T-helper 17 cell (primary cell): ENCODE measurements around the gene MCF2L. TPM values are rescaled to one million over a fixed set of nuclear protein-coding genes. Genes with fewer than 3 reads are reported as not detected.
A peak's percentile ranks its signal among the peaks of the same experiment; 100 is the strongest.

Experiments
- ATAC-seq: fragments of 150-1000 bp; cut with Tn5 transposase; 2 replicates; pipeline ENCODE4 v1.10.0; 2021; ENCODE audit warnings: mild to moderate bottlenecking, moderate library complexity
- DNase-seq, 3 donors: peaks; one replicate each; pipeline versions ENCODE4 v3.0.0 to v3.0.0-alpha.2; 2020 to 2021
- H3K9me3 ChIP-seq: one replicate; pipeline ENCODE4 v1.7.0; 2013; ENCODE audit warnings: low read length, mild to moderate bottlenecking; ENCODE audit not compliant: control insufficient read depth, poor library complexity, severe bottlenecking
- H3K27ac Mint-ChIP-seq: one replicate; pipeline ENCODE4 v1.8.0; 2022; ENCODE audit warnings: mild to moderate bottlenecking, moderate library complexity, mixed read lengths
- H3K27me3 Mint-ChIP-seq: one replicate; pipeline ENCODE4 v1.8.0; 2022; ENCODE audit warnings: mixed read lengths
- H3K36me3 Mint-ChIP-seq: one replicate; pipeline ENCODE4 v1.8.0; 2022; ENCODE audit warnings: low read depth, mixed read lengths
- H3K4me1 Mint-ChIP-seq: one replicate; pipeline ENCODE4 v1.8.0; 2022; ENCODE audit warnings: mild to moderate bottlenecking, mixed read lengths
- H3K4me3 Mint-ChIP-seq: one replicate; pipeline ENCODE4 v1.8.0; 2022; ENCODE audit warnings: mild to moderate bottlenecking, moderate library complexity, mixed read lengths
- total RNA-seq, 4 donors: library from RNA in 2 of 4; stranded (reverse) in 2 of 4; gene quantifications; one replicate each; pipeline ENCODE4 v1.2.3 and lab custom pipeline; 2022 to 2026

Gene MCF2L
- total RNA-seq, 2 donors from 2014 or later: 9.7 to 13.2 TPM

- Mint-ChIP-seq H3K27ac (peak overlapping the region; percentile 24), H3K36me3 (no peaks in the 10 kb centered on the region)
- no peaks in the 10 kb centered on the region for H3K9me3 ChIP-seq
These were observed 37.0 kb downstream of the MCF2L start for GRCh38 chr13:113005997-113006396.

GRCh38 chr13:113006660-113007059 is 37.6 kb downstream of the MCF2L start:
- no peak for ATAC-seq
- H3K4me3 Mint-ChIP-seq: no peak overlapping the region
- no peaks in the 10 kb centered on the region for H3K9me3 ChIP-seq
- H3K36me3 Mint-ChIP-seq: peaks cover 2% of the 10 kb centered on the region
- H3K27me3 Mint-ChIP-seq: no peaks in the 10 kb centered on the region
- H3K27ac Mint-ChIP-seq: no peak overlapping the region
- DNase-seq: no peak
- H3K4me1 Mint-ChIP-seq: peaks cover 5% of the 10 kb centered on the region

More at GRCh38 chr13:113005997-113006396, 37.0 kb downstream of the MCF2L start:
- ATAC-seq: no peak
- no peak for DNase-seq
- H3K4me1 Mint-ChIP-seq: peaks cover 2% of the 10 kb centered on the region
- H3K27me3 Mint-ChIP-seq: no peaks in the 10 kb centered on the region
- H3K4me3 Mint-ChIP-seq: no peak overlapping the region

GRCh38 chr13:113008851-113009250 is 39.8 kb downstream of the MCF2L start:
- H3K4me3 Mint-ChIP-seq: no peak overlapping the region

DNA sequence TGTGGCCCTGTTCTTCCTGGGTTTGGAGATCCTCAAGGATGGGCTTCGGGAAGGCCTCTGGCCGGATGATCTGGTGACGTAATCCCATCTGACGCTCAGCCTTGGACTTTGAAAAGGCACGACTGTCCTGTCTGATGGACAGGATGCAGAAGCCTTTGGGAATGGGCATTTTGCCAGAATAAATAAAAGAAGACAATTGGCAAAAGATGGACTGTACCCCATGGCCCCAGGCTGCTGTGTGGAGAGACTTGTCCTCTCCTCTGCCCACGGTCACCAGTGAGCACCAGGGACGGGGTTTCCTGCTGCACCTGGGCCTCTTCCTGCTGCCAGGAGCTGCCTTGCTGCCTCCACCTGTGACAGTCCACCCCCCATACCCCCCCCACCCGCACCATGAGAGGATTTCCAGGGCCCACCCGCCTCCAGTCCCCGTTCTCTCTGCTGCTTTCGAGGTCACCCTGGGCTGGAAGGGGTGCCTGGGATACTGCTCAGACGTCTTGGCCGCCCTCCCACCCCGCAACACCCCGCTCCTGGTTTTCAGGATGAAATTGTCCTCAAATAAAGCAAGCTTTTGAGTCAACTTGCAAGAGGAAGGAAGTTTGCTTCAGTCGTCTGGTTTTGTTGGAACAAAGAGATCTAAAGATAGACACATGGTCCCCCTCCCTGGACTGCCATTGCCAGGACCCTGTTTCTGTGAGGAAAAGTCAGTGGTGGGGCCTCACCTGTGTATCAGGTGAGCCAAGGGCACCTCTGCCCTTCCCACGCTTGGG is 40.9 kb downstream of the MCF2L start:
- no peak overlapping the region for H3K4me3 Mint-ChIP-seq
- ATAC-seq (no peak), DNase-seq (no peak)
- no peaks in the 10 kb centered on the region for H3K27me3 Mint-ChIP-seq
- H3K27ac Mint-ChIP-seq: no peak overlapping the region
- peaks cover 3% of the 10 kb centered on the region for H3K4me1 Mint-ChIP-seq
- H3K36me3 Mint-ChIP-seq: peaks cover 2% of the 10 kb centered on the region
- H3K9me3 ChIP-seq: no peaks in the 10 kb centered on the region

More at GRCh38 chr13:113008851-113009250, 39.8 kb downstream of the MCF2L start:
- no peak for ATAC-seq
- H3K27me3 Mint-ChIP-seq: no peaks in the 10 kb centered on the region
- no peak overlapping the region for H3K27ac Mint-ChIP-seq
- peaks cover 2% of the 10 kb centered on the region for H3K36me3 Mint-ChIP-seq
- peaks cover 5% of the 10 kb centered on the region for H3K4me1 Mint-ChIP-seq
- no peaks in the 10 kb centered on the region for H3K9me3 ChIP-seq
- no peak for DNase-seq

- no peak overlapping the region for H3K27ac Mint-ChIP-seq
- ATAC-seq (no peak), DNase-seq (no peak)
These were observed 41.5 kb downstream of the MCF2L start for GRCh38 chr13:113010510-113010865.

GRCh38 chr13:113013303-113013702 is 44.3 kb downstream of the MCF2L start:
- Mint-ChIP-seq H3K36me3 (peaks cover 2% of the 10 kb centered on the region), H3K4me1 (peaks cover 3% of the 10 kb centered on the region), H3K27me3 (no peaks in the 10 kb centered on the region), H3K27ac (no peak overlapping the region), H3K4me3 (no peak overlapping the region)
- ATAC-seq: no peak
- no peak for DNase-seq
- H3K9me3 ChIP-seq: no peaks in the 10 kb centered on the region

More at GRCh38 chr13:113010510-113010865, 41.5 kb downstream of the MCF2L start:
- no peaks in the 10 kb centered on the region for H3K9me3 ChIP-seq
- no peaks in the 10 kb centered on the region for H3K27me3 Mint-ChIP-seq
- H3K4me3 Mint-ChIP-seq: no peak overlapping the region
- H3K4me1 Mint-ChIP-seq: peaks cover 3% of the 10 kb centered on the region
- H3K36me3 Mint-ChIP-seq: peaks cover 2% of the 10 kb centered on the region

- DNase-seq (peak in 1 of 3 donors; percentile 1), ATAC-seq (no peak)
- Mint-ChIP-seq H3K27ac (no peak overlapping the region), H3K36me3 (peaks cover 2% of the 10 kb centered on the region), H3K4me3 (no peak overlapping the region), H3K27me3 (no peaks in the 10 kb centered on the region), H3K4me1 (peaks cover 3% of the 10 kb centered on the region)
- H3K9me3 ChIP-seq: no peaks in the 10 kb centered on the region
These were observed 45.1 kb downstream of the MCF2L start for GRCh38 chr13:113013878-113014751.

GRCh38 chr13:113014752-113015745 is 46.0 kb downstream of the MCF2L start:
- H3K9me3 ChIP-seq: no peaks in the 10 kb centered on the region
- peaks cover 2% of the 10 kb centered on the region for H3K36me3 Mint-ChIP-seq
- H3K27me3 Mint-ChIP-seq: no peaks in the 10 kb centered on the region
- H3K27ac Mint-ChIP-seq: no peak overlapping the region
- H3K4me1 Mint-ChIP-seq: peaks cover 3% of the 10 kb centered on the region
- ATAC-seq (no peak), DNase-seq (peak in 1 of 3 donors; percentile 6)
- H3K4me3 Mint-ChIP-seq: no peak overlapping the region

GRCh38 chr13:113015826-113016525 is 47.0 kb downstream of the MCF2L start:
- H3K4me1 Mint-ChIP-seq: peaks cover 3% of the 10 kb centered on the region
- H3K36me3 Mint-ChIP-seq: peaks cover 2% of the 10 kb centered on the region
- H3K27me3 Mint-ChIP-seq: no peaks in the 10 kb centered on the region
- ATAC-seq (no peak), DNase-seq (peak in 1 of 3 donors; percentile 6)
- H3K4me3 Mint-ChIP-seq: no peak overlapping the region
- H3K27ac Mint-ChIP-seq: no peak overlapping the region
- no peaks in the 10 kb centered on the region for H3K9me3 ChIP-seq

DNA sequence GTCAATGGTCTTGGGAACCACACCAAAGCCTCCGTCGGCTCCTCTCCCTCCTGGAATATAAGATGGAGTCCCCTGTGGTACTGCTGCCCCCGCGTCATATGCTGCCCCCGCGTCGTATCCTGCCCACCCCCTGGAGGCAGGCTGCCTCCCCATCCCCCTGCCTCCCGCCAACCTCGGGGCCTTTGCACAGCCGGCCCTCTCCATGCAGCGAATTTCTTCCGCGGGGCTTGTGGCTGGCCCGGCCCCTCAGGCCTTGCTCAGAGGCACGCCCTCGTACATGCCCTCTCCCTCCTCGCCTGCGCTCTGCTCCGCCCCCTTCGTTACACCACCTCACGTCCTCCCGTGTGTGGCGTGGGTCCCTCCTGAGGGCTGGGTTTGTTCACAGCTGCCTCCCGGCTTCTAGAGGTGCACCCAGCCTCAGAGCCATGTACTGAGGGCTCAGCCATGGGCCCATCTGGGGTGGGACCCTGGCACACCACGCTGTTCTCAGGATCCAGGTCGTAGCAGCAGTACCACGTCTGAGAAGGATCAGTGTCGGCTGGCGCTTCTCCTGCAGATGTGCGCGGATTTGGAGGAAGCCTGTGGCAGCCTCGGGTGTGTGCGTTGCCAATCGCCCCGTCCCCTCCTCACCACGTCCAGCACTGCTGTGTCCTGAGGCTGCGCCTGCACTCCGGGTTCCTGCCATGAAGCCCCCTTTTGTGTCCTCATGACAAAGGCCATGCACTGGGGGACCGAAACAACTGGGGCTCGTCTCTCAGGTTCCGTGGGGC is 47.7 kb downstream of the MCF2L start:
- Mint-ChIP-seq H3K4me1 (no peaks in the 10 kb centered on the region), H3K27me3 (no peaks in the 10 kb centered on the region), H3K27ac (no peak overlapping the region), H3K36me3 (no peaks in the 10 kb centered on the region), H3K4me3 (no peak overlapping the region)
- DNase-seq: peak in 1 of 3 donors; percentile 7
- H3K9me3 ChIP-seq: no peaks in the 10 kb centered on the region
- ATAC-seq: no peak

- Mint-ChIP-seq H3K36me3 (no peaks in the 10 kb centered on the region), H3K27ac (no peak overlapping the region)
- no peak for ATAC-seq
These were observed 48.6 kb downstream of the MCF2L start for GRCh38 chr13:113017506-113018215.

More at GRCh38 chr13:113017506-113018215, 48.6 kb downstream of the MCF2L start:
- no peaks in the 10 kb centered on the region for H3K4me1 Mint-ChIP-seq
- no peak for DNase-seq
- no peaks in the 10 kb centered on the region for H3K27me3 Mint-ChIP-seq
- no peaks in the 10 kb centered on the region for H3K9me3 ChIP-seq
- H3K4me3 Mint-ChIP-seq: no peak overlapping the region
